Measurements from ENCODE around the gene P2RY1. TPM values are rescaled to one million over a fixed set of nuclear protein-coding genes. Genes with fewer than 3 reads are reported as not detected.
A peak's percentile ranks its signal among the peaks of the same experiment; 100 is the strongest.

Gene P2RY1
- total RNA-seq, 1 donor from 2014 or later, result 19.8 TPM

GRCh38 chr3:152830245-152830644, 4.7 kb upstream of the P2RY1 start:
- H3K9me3 ChIP-seq, result no peaks in the 10 kb centered on the region
- DNase-seq (no peak), ATAC-seq (no peak)
- H3K4me3 ChIP-seq, result no peak overlapping the region
- no peaks in the 10 kb centered on the region for H3K36me3 ChIP-seq
- intact Hi-C loops (cut with DNase I), result no loop called here
- TF ChIP-seq, protein P1, sequence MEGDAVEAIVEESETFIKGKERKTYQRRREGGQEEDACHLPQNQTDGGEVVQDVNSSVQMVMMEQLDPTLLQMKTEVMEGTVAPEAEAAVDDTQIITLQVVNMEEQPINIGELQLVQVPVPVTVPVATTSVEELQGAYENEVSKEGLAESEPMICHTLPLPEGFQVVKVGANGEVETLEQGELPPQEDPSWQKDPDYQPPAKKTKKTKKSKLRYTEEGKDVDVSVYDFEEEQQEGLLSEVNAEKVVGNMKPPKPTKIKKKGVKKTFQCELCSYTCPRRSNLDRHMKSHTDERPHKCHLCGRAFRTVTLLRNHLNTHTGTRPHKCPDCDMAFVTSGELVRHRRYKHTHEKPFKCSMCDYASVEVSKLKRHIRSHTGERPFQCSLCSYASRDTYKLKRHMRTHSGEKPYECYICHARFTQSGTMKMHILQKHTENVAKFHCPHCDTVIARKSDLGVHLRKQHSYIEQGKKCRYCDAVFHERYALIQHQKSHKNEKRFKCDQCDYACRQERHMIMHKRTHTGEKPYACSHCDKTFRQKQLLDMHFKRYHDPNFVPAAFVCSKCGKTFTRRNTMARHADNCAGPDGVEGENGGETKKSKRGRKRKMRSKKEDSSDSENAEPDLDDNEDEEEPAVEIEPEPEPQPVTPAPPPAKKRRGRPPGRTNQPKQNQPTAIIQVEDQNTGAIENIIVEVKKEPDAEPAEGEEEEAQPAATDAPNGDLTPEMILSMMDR (IDR thresholded peaks at IDR 0.05), result no peak
- H3K27me3 ChIP-seq (ENCODE audit: low read depth), result no peaks in the 10 kb centered on the region
- no peak overlapping the region for H3K27ac ChIP-seq
- H3K4me1 ChIP-seq, result peaks cover 4% of the 10 kb centered on the region

- Histone ChIP-seq H3K36me3 (no peaks in the 10 kb centered on the region), H3K27ac (no peak overlapping the region), H3K4me3 (no peak overlapping the region), H3K9me3 (no peaks in the 10 kb centered on the region), H3K27me3 (ENCODE audit: low read depth) (no peaks in the 10 kb centered on the region), H3K4me1 (peaks cover under 1% of the 10 kb centered on the region)
- DNase-seq (no peak), ATAC-seq (no peak)
- TF ChIP-seq, protein P1 (IDR thresholded peaks at IDR 0.05), result no peak
- intact Hi-C loops (cut with DNase I), result no loop called here
Measured at GRCh38 chr3:152832046-152832445, 2.9 kb upstream of the P2RY1 start.

GRCh38 chr3:152833089-152833488, 1.8 kb upstream of the P2RY1 start:
- TF ChIP-seq, protein P1 (IDR thresholded peaks at IDR 0.05), result no peak
- ATAC-seq, result no peak
- H3K4me1 ChIP-seq, result peaks cover 4% of the 10 kb centered on the region
- H3K36me3 ChIP-seq, result no peaks in the 10 kb centered on the region
- H3K9me3 ChIP-seq, result no peaks in the 10 kb centered on the region
- H3K27me3 ChIP-seq (ENCODE audit: low read depth), result no peaks in the 10 kb centered on the region
- no peak overlapping the region for H3K4me3 ChIP-seq
- H3K27ac ChIP-seq, result no peak overlapping the region
- DNase-seq, result no peak
- intact Hi-C loops (cut with DNase I), result no loop called here

DNA sequence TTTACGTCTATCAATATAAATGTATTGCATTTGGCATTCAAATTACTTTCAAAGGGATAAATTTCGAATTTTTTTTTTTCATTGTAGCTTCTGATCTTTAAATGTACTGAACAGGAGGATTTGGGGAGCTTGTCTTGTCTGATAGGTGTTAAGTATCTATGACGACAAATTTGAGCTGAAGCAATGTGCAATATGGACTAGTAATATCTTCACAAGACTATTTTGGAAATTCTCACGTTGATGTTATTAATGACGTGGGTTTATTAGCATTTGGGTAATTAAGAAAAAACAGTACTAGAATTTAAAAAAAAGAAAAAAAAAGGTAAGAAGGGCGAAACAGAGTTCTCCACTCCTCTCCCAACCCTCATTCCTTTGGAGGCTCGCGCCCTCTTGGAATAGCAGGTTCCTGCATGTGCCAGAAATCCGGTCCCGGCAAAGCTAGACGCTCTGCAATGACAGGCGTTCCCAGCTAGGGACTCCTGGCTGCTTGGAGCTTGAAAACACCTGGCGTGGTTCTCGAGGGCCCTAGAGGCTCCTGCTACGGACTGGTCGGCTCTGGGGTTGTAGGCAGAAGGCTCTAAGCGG, 648 bp upstream of the P2RY1 start:
- ATAC-seq, result no peak
- Histone ChIP-seq H3K4me3 (peak overlapping the region; percentile 82), H3K27me3 (ENCODE audit: low read depth) (no peaks in the 10 kb centered on the region), H3K36me3 (no peaks in the 10 kb centered on the region), H3K4me1 (peaks cover 7% of the 10 kb centered on the region), H3K9me3 (no peaks in the 10 kb centered on the region), H3K27ac (peak overlapping the region; percentile 86)
- intact Hi-C loops (cut with DNase I), result no loop called here
- DNase-seq, result no peak
- TF ChIP-seq, protein P1 (IDR thresholded peaks at IDR 0.05), result no peak

- peak in 1 of 2 donors; percentile 3 for ATAC-seq
- H3K36me3 ChIP-seq, result no peaks in the 10 kb centered on the region
- DNase-seq, result no peak
- no peaks in the 10 kb centered on the region for H3K9me3 ChIP-seq
- intact Hi-C loops (cut with DNase I), result no loop called here
- H3K27ac ChIP-seq, result peak overlapping the region; percentile 86
- H3K27me3 ChIP-seq (ENCODE audit: low read depth), result no peaks in the 10 kb centered on the region
- peaks cover 11% of the 10 kb centered on the region for H3K4me1 ChIP-seq
- peak overlapping the region; percentile 82 for H3K4me3 ChIP-seq
- TF ChIP-seq, protein P1 (IDR thresholded peaks at IDR 0.05), result no peak
Measured at GRCh38 chr3:152835601-152836102, 721 bp downstream of the P2RY1 start.
